Inflammatory macrophage treated with lipopolysaccharide for 1 hour (primary cell): ENCODE measurements around the gene PXK.
A peak's percentile ranks its signal among the peaks of the same experiment; 100 is the strongest.
"Not testable (repeated sequence)": the region's sequence is repeated elsewhere in the genome, so short reads cannot be mapped to it uniquely, and the experiment has no call there.

ENCODE experiments used
- DNase-seq, 2 donors: peaks; one replicate each; pipeline ENCODE4 v3.0.0-alpha.2; 2020 to 2022

PXK gene

GRCh38 chr3:58421004-58421403 is 88.3 kb downstream of the PXK start:
- no peak for DNase-seq

- no peak for DNase-seq
These were observed 90.1 kb downstream of the PXK start for GRCh38 chr3:58422756-58423325.

- no peak for DNase-seq
These were observed 91.9 kb downstream of the PXK start for GRCh38 chr3:58424613-58425012.

- no peak for DNase-seq
These were observed 93.1 kb downstream of the PXK start for GRCh38 chr3:58425782-58426181.

GRCh38 chr3:58427661-58428361 is 95.1 kb downstream of the PXK start:
- no peak for DNase-seq

- no peak for DNase-seq
These were observed 97.0 kb downstream of the PXK start for GRCh38 chr3:58429657-58430056.

GRCh38 chr3:58432905-58433304 is 100.2 kb downstream of the PXK start:
- DNase-seq = no peak

- DNase-seq = peak; percentile 82 to 84
These were observed 100.9 kb downstream of the PXK start, which contains the start of gene PDHB for GRCh38 chr3:58433400-58434167. Gene PDHB (minus strand): TSS chr3:58433832. CDS start chr3:58433809, 23 bp downstream.

GRCh38 chr3:58434168-58434504 is 101.4 kb downstream of the PXK start:
- no peak for DNase-seq

- DNase-seq = no peak
These were observed 101.8 kb downstream of the PXK start for GRCh38 chr3:58434511-58434910.

- DNase-seq = no peak
These were observed 102.3 kb downstream of the PXK start for GRCh38 chr3:58434990-58435389.

- not testable (repeated sequence) for DNase-seq
These were observed 104.6 kb downstream of the PXK start for GRCh38 chr3:58437276-58437675.

GRCh38 chr3:58440996-58441355 is 108.3 kb downstream of the PXK start:
- not testable (repeated sequence) for DNase-seq

- DNase-seq = no peak
These were observed 109.1 kb downstream of the PXK start for GRCh38 chr3:58441514-58442450.

- DNase-seq = no peak
These were observed 119.5 kb downstream of the PXK start for GRCh38 chr3:58452176-58452575.

- DNase-seq = no peak
These were observed 126.5 kb downstream of the PXK start for GRCh38 chr3:58459160-58459559.

- no peak for DNase-seq
These were observed 130.1 kb downstream of the PXK start for GRCh38 chr3:58462829-58463180.

GRCh38 chr3:58463181-58463941 is 130.7 kb downstream of the PXK start:
- DNase-seq = peak; percentile 55 to 74

GRCh38 chr3:58463942-58464271 is 131.2 kb downstream of the PXK start:
- no peak for DNase-seq

- DNase-seq = no peak
These were observed 132.2 kb downstream of the PXK start for GRCh38 chr3:58464866-58465265.

GRCh38 chr3:58466899-58467563 is 134.3 kb downstream of the PXK start:
- no peak for DNase-seq

GRCh38 chr3:58469096-58469495 is 136.4 kb downstream of the PXK start:
- DNase-seq = no peak
